Adipocyte (in vitro differentiated cells): ENCODE measurements around the gene CNTROB.

Experiments
- DNase-seq: peaks from one replicate; pipeline ENCODE4 v3.0.0-alpha.2; 2015; ENCODE audit warnings: low read depth
- H3K27me3 ChIP-seq: replicated peaks from 2 replicates; pipeline ENCODE4 v1.7.0; 2013; ENCODE audit warnings: mild to moderate bottlenecking, low read length, moderate library complexity; ENCODE audit not compliant: control insufficient read depth, insufficient read depth
- H3K36me3 ChIP-seq: 2 replicates; pipeline ENCODE4 v1.7.0; 2013; ENCODE audit warnings: low read length, mild to moderate bottlenecking, moderate library complexity; ENCODE audit not compliant: control insufficient read depth, insufficient read depth, severe bottlenecking
- H3K4me1 ChIP-seq: 2 replicates; pipeline ENCODE4 v1.7.0; 2013; ENCODE audit warnings: mild to moderate bottlenecking, low read length, moderate library complexity; ENCODE audit not compliant: control insufficient read depth, insufficient read depth
- H3K4me3 ChIP-seq: 2 replicates; pipeline ENCODE4 v1.7.0; 2013; ENCODE audit warnings: mild to moderate bottlenecking, low read length, moderate library complexity
- H3K9ac ChIP-seq: 2 replicates; pipeline ENCODE4 v1.7.0; 2013; ENCODE audit warnings: mild to moderate bottlenecking, low read length, moderate library complexity
- H3K9me3 ChIP-seq: 2 replicates; pipeline ENCODE4 v1.7.0; 2013; ENCODE audit warnings: mild to moderate bottlenecking, low read length, moderate library complexity; ENCODE audit not compliant: control insufficient read depth

Gene CNTROB

GRCh38 chr17:7888184-7888920 lies 43.7 kb upstream of the CNTROB start, which contains the start of gene CHD3:
CHD3 (plus strand) TSS chr17:7888789; CDS start chr17:7889001, 212 bp downstream.
- Histone ChIP-seq H3K4me1 (peaks cover 37% of the 10 kb centered on the region), H3K27me3 (no peaks in the 10 kb centered on the region), H3K9me3 (no peaks in the 10 kb centered on the region), H3K9ac (peak within 1 kb of the TSS; percentile 84), H3K4me3 (peak within 1 kb of the TSS; percentile 89), H3K36me3 (peaks cover 16% of the 10 kb centered on the region)
- DNase-seq = peak; percentile 53

DNA sequence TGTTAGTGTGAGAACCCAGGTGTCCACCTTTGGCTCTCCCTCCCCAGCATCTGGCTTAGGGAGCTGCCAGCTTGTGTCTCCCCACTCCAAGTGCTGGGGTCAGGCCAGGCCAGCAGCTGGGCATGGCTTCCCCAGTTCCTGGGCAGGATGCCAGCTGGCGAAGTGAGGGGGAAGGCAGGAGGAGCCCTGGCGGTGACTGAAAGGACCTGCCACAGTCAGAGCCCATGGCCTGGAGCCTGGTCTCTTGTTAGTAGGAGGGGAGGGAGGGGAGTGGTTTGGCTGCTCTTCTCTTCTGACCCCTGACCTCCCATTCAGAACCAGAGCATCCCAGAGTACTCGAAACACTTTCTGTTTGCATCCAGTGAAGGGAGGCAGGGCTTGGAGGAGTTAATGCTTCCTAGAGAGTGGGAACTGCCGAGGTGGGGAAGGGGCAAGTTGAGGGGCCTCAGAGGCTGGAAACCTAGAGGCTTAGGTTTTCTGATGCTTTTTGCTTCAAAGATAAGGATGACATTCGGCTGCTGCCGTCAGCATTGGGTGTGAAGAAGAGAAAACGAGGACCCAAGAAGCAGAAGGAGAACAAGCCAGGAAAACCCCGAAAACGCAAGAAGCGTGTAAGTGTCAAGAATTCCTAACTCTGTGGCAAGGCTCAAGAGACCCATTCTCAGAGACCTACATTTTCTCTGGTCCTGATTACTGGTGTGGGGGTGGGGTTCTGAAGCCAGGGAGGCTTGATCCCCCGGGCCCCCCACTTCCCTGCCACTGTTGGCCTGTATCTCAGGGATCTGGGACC lies 42.6 kb upstream of the CNTROB start:
- Histone ChIP-seq H3K9ac (peak overlapping the region; percentile 11), H3K9me3 (no peaks in the 10 kb centered on the region), H3K4me1 (peaks cover 37% of the 10 kb centered on the region), H3K4me3 (peak overlapping the region; percentile 22), H3K36me3 (peaks cover 26% of the 10 kb centered on the region), H3K27me3 (no peaks in the 10 kb centered on the region)
- DNase-seq = peak; percentile 92

DNA sequence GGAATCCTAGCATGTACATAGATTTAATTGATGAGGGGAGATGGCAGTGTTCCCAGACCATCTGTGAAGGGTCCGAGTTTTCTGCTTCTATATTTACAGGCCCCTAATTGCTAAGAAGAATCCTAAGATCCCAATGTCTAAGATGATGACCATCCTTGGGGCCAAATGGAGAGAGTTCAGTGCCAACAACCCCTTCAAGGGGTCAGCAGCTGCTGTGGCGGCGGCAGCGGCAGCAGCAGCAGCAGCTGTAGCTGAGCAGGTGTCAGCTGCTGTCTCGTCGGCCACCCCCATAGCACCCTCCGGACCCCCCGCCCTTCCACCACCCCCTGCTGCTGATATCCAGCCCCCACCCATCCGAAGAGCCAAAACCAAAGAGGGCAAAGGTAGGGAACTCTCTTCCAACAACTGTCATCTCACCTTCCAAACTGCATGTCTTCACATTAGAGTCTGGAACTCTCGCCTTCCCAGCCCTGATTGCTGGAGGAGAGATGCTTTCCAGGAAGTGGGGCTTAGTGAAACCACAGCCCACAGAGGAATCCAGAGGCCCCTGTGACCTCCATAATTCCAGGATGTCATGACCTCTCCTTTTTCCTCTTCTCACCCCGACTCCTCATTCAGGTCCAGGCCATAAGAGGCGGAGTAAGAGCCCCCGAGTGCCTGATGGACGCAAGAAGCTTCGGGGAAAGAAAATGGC lies 38.7 kb upstream of the CNTROB start:
- Histone ChIP-seq H3K9ac (no peak overlapping the region), H3K4me1 (peaks cover 27% of the 10 kb centered on the region), H3K9me3 (no peaks in the 10 kb centered on the region), H3K36me3 (peaks cover 57% of the 10 kb centered on the region), H3K4me3 (no peak overlapping the region), H3K27me3 (no peaks in the 10 kb centered on the region)
- DNase-seq = no peak

- peaks cover 19% of the 10 kb centered on the region for H3K4me1 ChIP-seq
- no peaks in the 10 kb centered on the region for H3K27me3 ChIP-seq
- no peak overlapping the region for H3K4me3 ChIP-seq
- no peaks in the 10 kb centered on the region for H3K9me3 ChIP-seq
- DNase-seq = no peak
- no peak overlapping the region for H3K9ac ChIP-seq
- peaks cover 62% of the 10 kb centered on the region for H3K36me3 ChIP-seq
These were observed 37.8 kb upstream of the CNTROB start for GRCh38 chr17:7894226-7894625.

DNA sequence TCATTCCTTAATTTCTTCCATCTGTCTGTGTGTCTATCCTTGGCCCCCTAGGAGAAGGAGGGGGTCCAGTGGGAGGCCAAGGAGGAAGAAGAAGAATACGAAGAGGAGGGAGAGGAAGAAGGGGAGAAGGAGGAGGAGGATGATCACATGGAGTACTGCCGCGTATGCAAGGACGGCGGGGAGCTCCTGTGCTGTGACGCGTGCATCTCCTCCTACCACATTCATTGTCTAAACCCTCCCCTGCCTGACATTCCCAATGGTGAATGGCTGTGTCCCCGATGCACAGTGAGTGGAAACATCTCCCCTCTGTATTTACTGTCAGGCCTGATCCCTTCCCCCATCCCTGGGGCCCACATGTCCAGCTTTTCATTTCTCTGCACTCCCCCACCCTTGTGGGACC lies 37.1 kb upstream of the CNTROB start:
- DNase-seq = no peak
- Histone ChIP-seq H3K27me3 (no peaks in the 10 kb centered on the region), H3K4me3 (no peak overlapping the region), H3K4me1 (peaks cover 12% of the 10 kb centered on the region), H3K36me3 (peaks cover 68% of the 10 kb centered on the region), H3K9me3 (no peaks in the 10 kb centered on the region), H3K9ac (no peak overlapping the region)

DNA sequence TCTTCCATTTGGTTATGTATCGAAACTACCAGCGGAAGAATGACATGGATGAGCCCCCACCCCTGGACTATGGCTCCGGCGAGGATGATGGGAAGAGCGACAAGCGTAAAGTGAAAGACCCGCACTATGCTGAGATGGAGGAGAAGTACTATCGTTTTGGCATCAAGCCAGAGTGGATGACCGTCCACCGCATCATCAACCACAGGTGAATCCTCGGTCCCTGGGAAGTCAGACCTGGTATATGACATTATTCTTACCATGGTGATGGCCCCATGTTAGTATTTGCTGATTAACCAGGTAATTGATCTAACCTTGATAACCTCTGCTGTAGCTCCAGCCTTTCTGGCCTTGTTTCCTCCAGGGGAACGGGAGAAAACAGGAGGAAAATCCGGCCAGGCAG lies 34.9 kb upstream of the CNTROB start:
- H3K27me3 ChIP-seq = no peaks in the 10 kb centered on the region
- peaks cover 71% of the 10 kb centered on the region for H3K36me3 ChIP-seq
- no peak overlapping the region for H3K4me3 ChIP-seq
- H3K9ac ChIP-seq = peak overlapping the region; percentile 72
- no peaks in the 10 kb centered on the region for H3K9me3 ChIP-seq
- peaks cover 9% of the 10 kb centered on the region for H3K4me1 ChIP-seq
- DNase-seq = no peak

- Histone ChIP-seq H3K4me1 (peaks cover 9% of the 10 kb centered on the region), H3K27me3 (no peaks in the 10 kb centered on the region), H3K9me3 (no peaks in the 10 kb centered on the region), H3K9ac (peak overlapping the region; percentile 72), H3K4me3 (no peak overlapping the region), H3K36me3 (peaks cover 76% of the 10 kb centered on the region)
- DNase-seq = peak; percentile 39
These were observed 34.2 kb upstream of the CNTROB start for GRCh38 chr17:7897773-7898172.

- H3K36me3 ChIP-seq = peaks cover 93% of the 10 kb centered on the region
These were observed 28.6 kb upstream of the CNTROB start for GRCh38 chr17:7903154-7904103.

GRCh38 chr17:7909089-7909488 lies 22.9 kb upstream of the CNTROB start:
- H3K27me3 ChIP-seq = no peaks in the 10 kb centered on the region
- DNase-seq = no peak
- H3K36me3 ChIP-seq = peaks cover 77% of the 10 kb centered on the region
- H3K9me3 ChIP-seq = no peaks in the 10 kb centered on the region
- H3K9ac ChIP-seq = no peak overlapping the region
- H3K4me3 ChIP-seq = no peak overlapping the region
- no peaks in the 10 kb centered on the region for H3K4me1 ChIP-seq

More at GRCh38 chr17:7903154-7904103, 28.6 kb upstream of the CNTROB start:
- no peaks in the 10 kb centered on the region for H3K4me1 ChIP-seq
- no peak overlapping the region for H3K9ac ChIP-seq
- no peak overlapping the region for H3K4me3 ChIP-seq
- no peak for DNase-seq
- H3K9me3 ChIP-seq = no peaks in the 10 kb centered on the region
- no peaks in the 10 kb centered on the region for H3K27me3 ChIP-seq

- no peak for DNase-seq
- Histone ChIP-seq H3K4me1 (peaks cover 6% of the 10 kb centered on the region), H3K27me3 (no peaks in the 10 kb centered on the region), H3K36me3 (peaks cover 66% of the 10 kb centered on the region), H3K9ac (no peak overlapping the region), H3K9me3 (no peaks in the 10 kb centered on the region), H3K4me3 (no peak overlapping the region)
These were observed 21.7 kb upstream of the CNTROB start for GRCh38 chr17:7910281-7910680.
